D341Med (cell line): Measurements from ENCODE around the gene NDST1.
"Not testable (repeated sequence)": the region's sequence is repeated elsewhere in the genome, so short reads cannot be mapped to it uniquely, and the experiment has no call there.

ENCODE experiments used
- DNase-seq: peaks from one replicate; pipeline ENCODE4 v3.0.0; 2012; ENCODE audit warnings: low spot score

The NDST1 gene

GRCh38 chr5:150508277-150508640 is 328 bp downstream of the NDST1 start:
- no peak for DNase-seq

- no peak for DNase-seq
Measured at GRCh38 chr5:150508828-150509227, 897 bp downstream of the NDST1 start.

- DNase-seq, result no peak
Measured at GRCh38 chr5:150509992-150510391, 2.1 kb downstream of the NDST1 start.

- no peak for DNase-seq
Measured at GRCh38 chr5:150510460-150511263, 2.7 kb downstream of the NDST1 start.

GRCh38 chr5:150511578-150512367 is 3.8 kb downstream of the NDST1 start:
- DNase-seq, result no peak

GRCh38 chr5:150512368-150512747 is 4.4 kb downstream of the NDST1 start:
- DNase-seq, result no peak

- DNase-seq, result no peak
Measured at GRCh38 chr5:150513375-150514309, 5.7 kb downstream of the NDST1 start.

- DNase-seq, result no peak
Measured at GRCh38 chr5:150514708-150515211, 6.8 kb downstream of the NDST1 start.

GRCh38 chr5:150515446-150515845 is 7.5 kb downstream of the NDST1 start:
- DNase-seq, result no peak

GRCh38 chr5:150516011-150516410 is 8.1 kb downstream of the NDST1 start:
- peak; percentile 62 for DNase-seq

GRCh38 chr5:150517272-150518152 is 9.6 kb downstream of the NDST1 start:
- DNase-seq, result no peak

- DNase-seq, result not testable (repeated sequence)
Measured at GRCh38 chr5:150518712-150519559, 11.0 kb downstream of the NDST1 start.

- no peak for DNase-seq
Measured at GRCh38 chr5:150519560-150519945, 11.6 kb downstream of the NDST1 start.

GRCh38 chr5:150519978-150520377 is 12.0 kb downstream of the NDST1 start:
- DNase-seq, result no peak

GRCh38 chr5:150520747-150521521 is 13.0 kb downstream of the NDST1 start:
- DNase-seq, result no peak

- DNase-seq, result no peak
Measured at GRCh38 chr5:150521522-150521817, 13.5 kb downstream of the NDST1 start.

- DNase-seq, result no peak
Measured at GRCh38 chr5:150521939-150522503, 14.1 kb downstream of the NDST1 start.

GRCh38 chr5:150522504-150523414 is 14.8 kb downstream of the NDST1 start:
- DNase-seq, result no peak
